GM12864 (cell line): ENCODE data around the gene TEX10.

ENCODE experiments used
- DNase-seq: peaks from one replicate; pipeline ENCODE4 v3.0.0-alpha.2; 2011; ENCODE audit warnings: low read depth
- H3K4me3 ChIP-seq: 2 replicates; pipeline ENCODE4 v1.5.1; 2011; ENCODE audit warnings: mild to moderate bottlenecking, low read depth, low read length, control low read depth
- CTCF ChIP-seq: IDR thresholded peaks from 2 replicates; pipeline ENCODE4 v1.5.1; 2011; ENCODE audit warnings: low read depth, mild to moderate bottlenecking, moderate library complexity, low read length, control low read depth, inconsistent platforms; ENCODE audit errors: missing control alignments

TEX10 gene

GRCh38 chr9:100379862-100380261 is 27.1 kb upstream of the TEX10 start:
- DNase-seq: no peak
- no peak overlapping the region for H3K4me3 ChIP-seq
- TF ChIP-seq CTCF: no peak

GRCh38 chr9:100377015-100377414 is 24.3 kb upstream of the TEX10 start:
- no peak for DNase-seq
- no peak for TF ChIP-seq CTCF
- no peak overlapping the region for H3K4me3 ChIP-seq

- DNase-seq: no peak
- no peak for TF ChIP-seq CTCF
Observed at GRCh38 chr9:100375658-100376057, 22.9 kb upstream of the TEX10 start.

GRCh38 chr9:100372648-100373047 is 19.9 kb upstream of the TEX10 start:
- H3K4me3 ChIP-seq: no peak overlapping the region
- no peak for TF ChIP-seq CTCF
- no peak for DNase-seq

More at GRCh38 chr9:100375658-100376057, 22.9 kb upstream of the TEX10 start:
- H3K4me3 ChIP-seq: no peak overlapping the region

GRCh38 chr9:100370064-100370723 is 17.5 kb upstream of the TEX10 start:
- no peak for DNase-seq
- TF ChIP-seq CTCF: no peak
- no peak overlapping the region for H3K4me3 ChIP-seq

GRCh38 chr9:100368672-100369071 is 15.9 kb upstream of the TEX10 start:
- no peak for DNase-seq
- no peak for TF ChIP-seq CTCF
- no peak overlapping the region for H3K4me3 ChIP-seq

GRCh38 chr9:100366121-100366520 is 13.4 kb upstream of the TEX10 start:
- no peak for DNase-seq
- TF ChIP-seq CTCF: no peak

More at GRCh38 chr9:100366121-100366520, 13.4 kb upstream of the TEX10 start:
- no peak overlapping the region for H3K4me3 ChIP-seq
